HG03103 (cell line): ENCODE results near the gene OAF.
"Not testable (repeated sequence)": the region's sequence is repeated elsewhere in the genome, so short reads cannot be mapped to it uniquely, and the experiment has no call there.

ENCODE experiments used
- ATAC-seq: cut with Tn5 transposase; IDR thresholded peaks from one replicate; pipeline ENCODE4 v1.9.1; 2021; ENCODE audit warnings: low read depth; ENCODE audit not compliant: unreplicated experiment

OAF gene

GRCh38 chr11:120259241-120259640 lies 48.4 kb downstream of the OAF start:
- no peak for ATAC-seq

DNA sequence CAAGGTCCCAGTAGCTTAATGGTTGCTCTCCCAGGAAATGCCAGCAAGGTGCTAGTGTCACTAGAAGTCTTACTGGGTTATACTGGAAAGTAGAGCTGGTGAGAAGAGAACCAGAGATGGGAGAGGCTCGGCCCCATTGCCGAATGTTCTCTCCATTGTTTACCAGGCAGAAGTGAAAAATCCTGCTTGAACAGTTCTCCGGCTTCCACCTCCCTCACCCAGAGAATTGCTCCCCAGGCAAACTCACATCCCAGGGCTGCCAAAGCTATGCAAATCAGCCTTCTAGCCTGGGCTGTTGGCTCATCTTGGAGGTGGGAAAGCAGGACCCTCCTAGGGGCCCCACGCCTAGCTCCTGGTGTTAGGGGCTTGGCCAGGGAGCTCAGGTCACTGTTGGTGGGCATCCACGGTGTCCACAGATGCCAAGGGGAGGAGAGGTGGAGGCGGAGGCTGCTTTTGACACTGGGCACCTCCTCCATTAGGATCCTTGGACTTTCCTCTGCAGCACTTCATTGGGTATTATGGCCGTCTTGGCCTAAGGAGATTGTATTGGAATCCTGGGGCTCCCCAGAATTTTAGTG lies 49.2 kb downstream of the OAF start:
- no peak for ATAC-seq

DNA sequence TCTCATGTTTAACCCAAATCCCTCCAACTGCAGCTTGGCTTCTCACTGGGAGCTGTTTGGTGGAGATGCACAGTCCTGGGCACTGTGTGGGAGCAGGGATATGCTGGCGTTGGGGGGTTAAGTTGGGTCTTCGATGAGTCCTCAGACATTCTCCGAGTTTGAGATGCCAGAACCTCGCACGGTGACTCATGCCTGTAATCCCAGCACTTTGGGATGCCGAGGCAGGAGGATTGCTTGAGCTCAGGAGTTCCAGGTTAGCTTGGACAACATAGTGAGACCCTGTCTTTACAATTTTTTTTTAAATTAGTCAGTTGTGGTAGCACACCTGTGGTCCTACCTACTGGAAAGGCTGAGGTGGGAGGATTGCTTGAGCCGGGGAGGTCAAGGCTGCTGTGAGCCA lies 49.8 kb downstream of the OAF start:
- no peak for ATAC-seq

DNA sequence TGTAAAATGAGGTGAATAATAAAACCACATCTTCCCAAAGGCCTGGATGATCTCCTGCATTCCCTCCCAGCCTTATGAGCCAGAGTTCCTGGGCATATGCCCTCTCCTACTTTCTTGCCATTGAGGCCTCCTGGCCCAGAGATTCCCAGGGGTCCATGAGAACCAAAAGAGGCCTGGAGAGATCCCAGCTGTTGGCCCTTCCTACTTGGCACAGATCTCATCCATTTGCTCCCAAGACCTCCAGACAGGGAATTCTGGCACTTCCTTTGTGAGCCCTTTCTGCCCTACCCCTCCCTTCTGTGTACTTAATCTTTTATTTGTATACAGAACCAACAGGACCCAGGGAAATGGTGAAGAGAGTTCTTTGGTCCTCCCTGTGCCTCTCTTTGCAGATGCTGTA lies 50.5 kb downstream of the OAF start:
- no peak for ATAC-seq

- no peak for ATAC-seq
These were observed 51.1 kb downstream of the OAF start for GRCh38 chr11:120261931-120262330.

DNA sequence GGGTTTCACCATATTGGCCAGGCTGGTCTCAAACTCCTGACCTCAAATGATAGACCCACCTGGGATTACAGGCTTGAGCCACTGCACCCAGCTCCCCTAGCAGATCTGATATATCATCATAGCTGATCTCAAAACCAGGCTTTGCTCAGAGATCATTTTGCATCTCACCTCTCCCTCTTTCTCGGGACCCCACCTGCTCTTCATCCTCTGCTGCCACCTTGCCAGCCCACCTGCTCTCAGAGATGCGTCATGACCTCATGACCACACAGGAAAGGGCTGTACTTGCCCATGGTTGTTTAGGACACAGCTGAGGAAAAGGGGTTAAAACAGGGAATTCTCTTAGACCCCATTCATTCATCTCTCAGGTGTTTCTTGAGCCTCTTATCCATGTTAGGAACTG lies 56.5 kb downstream of the OAF start:
- ATAC-seq, result no peak

- ATAC-seq, result no peak
These were observed 57.9 kb downstream of the OAF start for GRCh38 chr11:120268686-120269085.

DNA sequence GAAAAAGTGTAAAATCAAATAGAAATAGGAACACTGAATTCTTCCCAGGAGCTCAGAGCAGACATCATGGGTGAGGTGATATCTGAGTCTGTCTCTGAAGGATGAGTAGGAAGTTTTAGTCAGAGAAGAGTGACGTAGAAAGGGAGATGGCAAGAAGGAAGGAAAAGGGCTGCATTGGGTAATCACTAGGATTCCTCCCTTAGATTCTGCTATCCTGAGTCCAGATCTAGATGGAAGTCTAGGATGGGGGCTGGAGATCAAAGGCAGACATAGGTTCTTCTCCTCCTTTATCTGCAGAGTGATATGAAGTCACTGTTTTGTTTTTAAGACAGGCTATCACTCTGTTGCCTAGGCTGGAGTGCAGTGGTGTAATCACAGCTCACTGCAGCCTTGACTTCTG lies 59.6 kb downstream of the OAF start:
- no peak for ATAC-seq

- ATAC-seq, result no peak
These were observed 60.8 kb downstream of the OAF start for GRCh38 chr11:120271672-120272071.

- no peak for ATAC-seq
These were observed 61.5 kb downstream of the OAF start for GRCh38 chr11:120272303-120272702.

DNA sequence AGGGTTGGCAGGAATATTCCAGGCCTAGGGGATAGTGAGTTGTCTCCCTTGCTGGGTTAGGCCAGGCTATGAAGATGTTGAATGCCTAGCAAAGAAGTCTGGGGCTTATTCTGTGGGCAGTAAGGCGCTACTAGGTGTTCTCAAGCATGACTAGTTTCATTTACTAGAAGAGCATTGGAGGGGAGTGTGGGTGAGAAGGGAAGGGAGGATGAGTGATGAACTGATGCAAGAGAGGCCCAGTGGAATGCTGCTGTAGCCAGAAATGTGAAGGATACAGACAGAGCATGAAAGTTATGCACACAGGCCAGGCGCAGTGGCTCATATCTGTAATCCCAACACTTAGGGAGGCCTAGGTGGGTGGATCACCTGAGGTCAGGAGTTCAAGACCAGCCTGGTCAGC lies 62.6 kb downstream of the OAF start:
- no peak for ATAC-seq

- not testable (repeated sequence) for ATAC-seq
These were observed 63.1 kb downstream of the OAF start for GRCh38 chr11:120273956-120274355.

GRCh38 chr11:120279502-120279901 lies 68.7 kb downstream of the OAF start:
- ATAC-seq, result no peak
